ENCODE data around the gene LCP1. TPM values are rescaled to one million over a fixed set of nuclear protein-coding genes. Genes with fewer than 3 reads are reported as not detected.
A peak's percentile ranks its signal among the peaks of the same experiment; 100 is the strongest.

LCP1 gene
- total RNA-seq, 1 donor from 2014 or later: 0.40 TPM

DNA sequence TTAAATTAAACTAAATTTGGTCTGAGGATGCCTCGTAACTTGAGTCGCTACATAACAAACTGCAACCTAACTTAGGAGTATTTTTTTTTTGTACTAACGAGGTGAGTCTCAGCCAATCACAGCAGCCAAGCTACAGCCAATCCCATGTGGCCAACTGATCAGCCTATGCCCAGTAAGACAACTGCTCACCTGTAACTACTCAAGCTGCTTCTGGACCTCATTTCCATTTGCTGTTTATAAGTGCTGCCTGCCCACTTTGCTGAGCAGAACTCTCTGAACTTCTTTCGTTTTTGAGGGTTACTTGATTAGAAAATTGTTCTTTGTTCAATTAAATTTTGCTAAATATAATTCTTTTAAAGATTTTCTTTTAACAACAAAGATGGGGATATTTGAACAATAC is 81.0 kb downstream of the LCP1 start:
- no peak for DNase-seq (ENCODE audit: low read depth)

DNA sequence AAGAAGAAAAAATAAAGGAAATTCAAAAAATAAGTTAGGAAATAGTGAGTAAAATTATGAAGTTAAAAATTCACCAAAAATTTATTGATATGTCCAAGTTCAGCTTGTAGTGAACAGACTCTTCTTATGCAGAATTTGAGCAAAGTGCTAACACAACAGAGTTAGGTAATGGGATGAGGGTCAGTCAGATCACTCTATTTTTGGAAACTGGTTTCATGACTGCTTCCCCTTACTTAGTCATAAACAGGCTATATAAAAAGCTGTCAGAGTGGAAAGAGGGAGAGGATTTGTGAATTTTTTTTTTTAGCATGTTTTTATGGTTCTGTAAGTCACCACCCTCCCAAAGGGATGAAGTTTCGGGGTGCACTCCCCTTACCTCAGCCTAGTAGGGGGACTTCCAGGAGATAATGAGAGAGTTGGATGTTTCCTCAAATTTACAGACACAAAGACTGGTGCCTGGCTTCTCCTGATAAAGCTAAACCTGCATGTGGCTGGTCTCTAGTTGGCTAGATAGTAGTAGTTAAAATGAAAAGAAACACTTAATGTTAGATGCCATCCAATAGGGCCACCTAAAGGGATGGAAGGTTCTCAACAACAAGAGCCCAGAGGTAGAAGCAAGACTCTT is 81.7 kb downstream of the LCP1 start:
- DNase-seq (ENCODE audit: low read depth): no peak

GRCh38 chr13:46097663-46098062 is 84.3 kb downstream of the LCP1 start:
- DNase-seq (ENCODE audit: low read depth): no peak

DNA sequence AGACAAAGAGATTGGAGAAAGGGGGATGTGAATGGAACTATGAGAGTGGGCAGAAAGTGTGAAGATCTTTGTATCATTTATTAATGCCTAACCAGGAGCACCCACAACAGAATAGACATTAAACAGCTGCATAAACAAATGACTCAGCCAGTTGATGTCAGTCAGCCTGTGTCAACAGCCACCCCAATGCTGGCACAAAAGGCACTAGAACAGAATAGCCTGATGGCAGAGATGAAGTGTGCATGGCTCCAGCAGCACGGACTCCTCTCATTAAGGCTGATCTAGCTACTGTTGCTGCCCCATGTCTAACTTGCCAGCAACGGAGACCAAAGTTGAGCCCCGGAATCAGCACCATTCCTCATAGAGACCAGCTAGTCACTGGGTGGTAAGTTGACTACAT is 85.0 kb downstream of the LCP1 start:
- peak; percentile 36 for DNase-seq (ENCODE audit: low read depth)

GRCh38 chr13:46094478-46094877 is 87.5 kb downstream of the LCP1 start:
- no peak for DNase-seq (ENCODE audit: low read depth)

DNA sequence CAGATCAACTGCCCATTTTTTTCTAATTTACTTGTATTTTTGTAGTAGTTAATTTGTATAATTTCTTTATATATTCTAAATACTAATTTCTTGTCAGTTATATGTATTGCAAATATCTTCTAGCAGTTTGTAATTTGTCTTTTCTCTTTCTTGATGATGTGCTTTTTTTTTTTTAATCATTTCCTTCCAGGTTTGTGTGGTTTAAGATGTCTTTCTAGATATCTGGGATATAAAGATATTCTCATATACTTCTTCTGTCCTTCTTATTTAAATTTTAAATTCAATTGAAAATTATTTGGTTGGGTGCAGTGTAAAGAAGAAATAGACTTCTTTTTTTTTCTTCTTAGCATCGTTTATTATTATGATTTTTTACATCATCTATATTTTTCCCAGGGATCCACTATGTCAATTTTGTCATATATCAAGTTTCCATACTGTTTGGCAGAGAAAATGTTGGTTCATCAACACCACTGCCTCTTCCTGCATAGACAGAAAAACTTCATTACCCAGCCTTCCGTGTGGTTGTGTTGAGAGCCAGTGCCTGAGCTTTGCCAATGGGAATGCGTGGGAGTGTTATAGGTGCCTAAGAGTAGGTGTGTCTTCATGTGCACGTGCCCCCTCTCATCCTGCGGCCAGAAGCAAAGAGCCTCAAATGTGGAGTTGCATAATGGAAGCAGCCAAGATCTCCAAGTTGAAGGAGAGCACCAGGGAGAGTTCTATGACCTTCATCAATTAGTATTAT is 93.0 kb downstream of the LCP1 start:
- no peak for DNase-seq (ENCODE audit: low read depth)

DNA sequence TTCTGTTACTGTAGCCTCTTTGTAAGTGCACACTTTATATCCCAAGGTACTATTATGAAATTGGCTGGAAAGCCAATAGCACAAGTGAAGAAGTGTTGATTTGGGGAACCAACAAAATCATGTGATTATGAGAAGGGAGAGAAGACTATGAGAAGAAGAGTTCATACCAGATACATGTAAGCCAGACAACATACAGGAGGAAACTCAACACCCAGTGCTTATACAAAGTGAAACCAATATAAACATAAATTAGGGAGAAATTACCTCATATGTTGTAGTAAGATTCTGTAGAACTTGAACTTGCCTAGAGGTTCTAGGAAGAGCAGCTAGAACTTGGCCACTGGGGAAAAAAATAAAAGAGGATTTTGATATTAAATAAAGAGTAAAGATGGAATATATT is 94.5 kb downstream of the LCP1 start:
- DNase-seq (ENCODE audit: low read depth): no peak

GRCh38 chr13:46086985-46087384 is 95.0 kb downstream of the LCP1 start:
- DNase-seq (ENCODE audit: low read depth): no peak

GRCh38 chr13:46086421-46086922 is 95.5 kb downstream of the LCP1 start:
- no peak for DNase-seq (ENCODE audit: low read depth)

- no peak for DNase-seq (ENCODE audit: low read depth)
Measured at GRCh38 chr13:46085737-46086136, 96.2 kb downstream of the LCP1 start.

GRCh38 chr13:46082324-46082723 is 99.7 kb downstream of the LCP1 start:
- DNase-seq (ENCODE audit: low read depth): no peak

DNA sequence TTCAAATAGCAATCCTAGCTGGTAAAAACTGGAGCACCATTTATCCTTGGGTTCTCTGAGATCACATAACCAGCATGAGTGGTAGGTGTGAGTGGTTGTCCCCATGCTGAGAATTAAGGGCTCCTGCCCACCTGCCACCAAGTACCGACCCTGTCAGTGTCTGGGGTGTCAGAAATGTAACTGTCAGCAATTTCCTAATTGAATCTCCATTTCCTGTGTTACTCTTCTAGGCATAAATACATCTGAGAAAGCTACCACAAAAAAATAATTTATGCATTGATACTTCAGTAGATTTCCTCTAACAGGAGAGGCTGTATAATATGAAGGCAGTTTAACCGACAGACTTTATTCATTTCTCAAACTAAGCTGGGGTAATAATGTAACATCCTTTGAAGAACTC is 102.2 kb downstream of the LCP1 start:
- DNase-seq (ENCODE audit: low read depth): no peak

- no peak for DNase-seq (ENCODE audit: low read depth)
Measured at GRCh38 chr13:46077265-46077664, 104.7 kb downstream of the LCP1 start.

GRCh38 chr13:46076827-46077226 is 105.2 kb downstream of the LCP1 start:
- no peak for DNase-seq (ENCODE audit: low read depth)

Other genes starting within 250 kb of the LCP1 start
- gene ZC3H13, start 129.4 kb downstream of the LCP1 start, total RNA-seq: 18.2 and 33.6 TPM in 2 replicates
- not detected in 2 replicates for gene CPB2, start 77.1 kb downstream of the LCP1 start, total RNA-seq
- gene LRRC63, start 29.8 kb upstream of the LCP1 start, total RNA-seq: 0.20 TPM in 1 of 2 replicates, not detected in the other
- 0.10 and 0.52 TPM in 2 replicates for gene RUBCNL, start 205.1 kb upstream of the LCP1 start, total RNA-seq

Data from renal cortical epithelial cell (primary cell).